HEK293 (cell line): Measurements from ENCODE around the gene HGS.

ENCODE experiments used
- CTCF ChIA-PET: fragments of 350-600 bp; formaldehyde crosslinking; extraction: SDS; loops from one replicate; lab custom pipeline; 2021; ENCODE audit warnings: antibody characterized with exemption; lab: Yijun Ruan, JAX
- POLR2A ChIA-PET: fragments of 300-600 bp; formaldehyde crosslinking; extraction: SDS; loops from one replicate; lab custom pipeline; 2020; ENCODE audit warnings: antibody characterized with exemption, inconsistent platforms; lab: Yijun Ruan, JAX
- H3K27ac ChIP-seq: fragments of 200-500 bp; sonication (Bioruptor generic); 2 replicates; pipeline ENCODE4 v1.5.1; 2014; ENCODE audit warnings: low read depth, low read length, control low read depth, inconsistent platforms; ENCODE audit errors: extremely low read depth
- H3K36me3 ChIP-seq, 2 experiments: fragments of 200-500 bp in 1 of 2; sonication (Bioruptor generic) in 1 of 2; 1 replicate in 1 of 2; 2 replicates in 1 of 2; pipeline ENCODE4 v1.5.1; 2014 to 2017; ENCODE audit warnings: inconsistent platforms in 2 of 2, low read length in 2 of 2; ENCODE audit not compliant: control insufficient read depth in 2 of 2, insufficient read depth in 1 of 2
- H3K4me1 ChIP-seq: fragments of 200-500 bp; sonication (Bioruptor generic); 2 replicates; pipeline ENCODE4 v1.5.1; 2014; ENCODE audit warnings: mild to moderate bottlenecking, low read length, inconsistent platforms; ENCODE audit not compliant: control insufficient read depth, insufficient read depth
- H3K4me3 ChIP-seq: 2 replicates; pipeline ENCODE4 v1.5.1; 2011; ENCODE audit warnings: low read depth, mild to moderate bottlenecking, control low read depth, low read length, moderate library complexity
- H3K9me3 ChIP-seq: fragments of 200-500 bp; sonication (Bioruptor generic); 2 replicates; pipeline ENCODE4 v1.5.1; 2014; ENCODE audit warnings: low read depth, low read length, inconsistent platforms; ENCODE audit not compliant: control insufficient read depth, insufficient read depth
- BCL11B ChIP-seq: fragments of 450-650 bp; formaldehyde crosslinking; IDR thresholded peaks from 2 replicates; pipeline ENCODE4 v1.5.1; 2016; ENCODE audit warnings: low read depth, missing biosample characterization, missing genetic modification characterization
- FEZF1 ChIP-seq: fragments of 450-650 bp; formaldehyde crosslinking; IDR thresholded peaks from 2 replicates; pipeline ENCODE4 v1.5.1; 2016; ENCODE audit warnings: missing biosample characterization, missing genetic modification characterization
- GLI4 ChIP-seq: fragments of 450-650 bp; formaldehyde crosslinking; IDR thresholded peaks from 2 replicates; pipeline ENCODE4 v1.5.1; 2016; ENCODE audit warnings: missing biosample characterization, missing genetic modification characterization
- KLF10 ChIP-seq: fragments of 450-650 bp; IDR thresholded peaks from 2 replicates; pipeline ENCODE4 v1.5.1; 2018; ENCODE audit warnings: missing biosample characterization, mild to moderate bottlenecking, missing genetic modification characterization
- KLF17 ChIP-seq: fragments of 450-650 bp; formaldehyde crosslinking; IDR thresholded peaks from 2 replicates; pipeline ENCODE4 v1.5.1; 2016; ENCODE audit warnings: missing biosample characterization, missing genetic modification characterization
- OVOL3 ChIP-seq: fragments of 450-650 bp; formaldehyde crosslinking; IDR thresholded peaks from 2 replicates; pipeline ENCODE4 v1.5.1; 2016; ENCODE audit warnings: missing biosample characterization, missing genetic modification characterization
- PATZ1 ChIP-seq: fragments of 450-650 bp; formaldehyde crosslinking; IDR thresholded peaks from 2 replicates; pipeline ENCODE4 v1.5.1; 2016; ENCODE audit warnings: missing biosample characterization, missing genetic modification characterization
- PRDM6 ChIP-seq: fragments of 450-650 bp; formaldehyde crosslinking; IDR thresholded peaks from 2 replicates; pipeline ENCODE4 v1.5.1; 2017; ENCODE audit warnings: missing biosample characterization, missing genetic modification characterization
- SALL2 ChIP-seq: fragments of 450-650 bp; formaldehyde crosslinking; IDR thresholded peaks from 2 replicates; pipeline ENCODE4 v1.5.0; 2017; ENCODE audit warnings: missing biosample characterization, mild to moderate bottlenecking, missing genetic modification characterization, borderline replicate concordance
- SCRT1 ChIP-seq: fragments of 450-650 bp; formaldehyde crosslinking; IDR thresholded peaks from 2 replicates; pipeline ENCODE4 v1.5.1; 2016; ENCODE audit warnings: missing biosample characterization, missing genetic modification characterization, borderline replicate concordance
- SCRT2 ChIP-seq: fragments of 450-650 bp; formaldehyde crosslinking; IDR thresholded peaks from 2 replicates; pipeline ENCODE4 v1.5.1; 2016; ENCODE audit warnings: missing biosample characterization, missing genetic modification characterization
- SP3 ChIP-seq: fragments of 450-650 bp; formaldehyde crosslinking; IDR thresholded peaks from 2 replicates; pipeline ENCODE4 v1.5.1; 2016; ENCODE audit warnings: missing biosample characterization, missing genetic modification characterization
- TCF7L2 ChIP-seq: IDR thresholded peaks from 2 replicates; pipeline ENCODE4 v1.6.1; 2011; ENCODE audit warnings: low read depth, mild to moderate bottlenecking, inconsistent platforms, low read length, moderate library complexity, borderline replicate concordance
- ZBTB11 ChIP-seq: fragments of 450-650 bp; formaldehyde crosslinking; conservative IDR thresholded peaks from 2 replicates; pipeline ENCODE4 v1.5.1; 2016; ENCODE audit warnings: low read depth, missing biosample characterization, missing genetic modification characterization
- ZBTB17 ChIP-seq: fragments of 450-650 bp; formaldehyde crosslinking; IDR thresholded peaks from 2 replicates; pipeline ENCODE4 v1.5.1; 2016; ENCODE audit warnings: missing biosample characterization, missing genetic modification characterization
- ZBTB44 ChIP-seq: fragments of 450-650 bp; IDR thresholded peaks from 2 replicates; pipeline ENCODE4 v1.5.1; 2018; ENCODE audit warnings: missing biosample characterization, mild to moderate bottlenecking, missing genetic modification characterization
- ZBTB48 ChIP-seq: fragments of 450-650 bp; formaldehyde crosslinking; IDR thresholded peaks from 2 replicates; pipeline ENCODE4 v1.5.1; 2016; ENCODE audit warnings: missing biosample characterization, missing genetic modification characterization
- ZNF140 ChIP-seq: fragments of 450-650 bp; formaldehyde crosslinking; IDR thresholded peaks from 2 replicates; pipeline ENCODE4 v1.5.1; 2016; ENCODE audit warnings: missing biosample characterization, missing genetic modification characterization
- ZNF202 ChIP-seq: fragments of 450-650 bp; formaldehyde crosslinking; IDR thresholded peaks from 2 replicates; pipeline ENCODE4 v1.5.1; 2016; ENCODE audit warnings: missing biosample characterization, missing genetic modification characterization, borderline replicate concordance
- ZNF324 ChIP-seq: fragments of 450-650 bp; formaldehyde crosslinking; IDR thresholded peaks from 2 replicates; pipeline ENCODE4 v1.5.1; 2016; ENCODE audit warnings: missing biosample characterization, missing genetic modification characterization
- ZNF558 ChIP-seq: fragments of 450-650 bp; formaldehyde crosslinking; IDR thresholded peaks from 2 replicates; pipeline ENCODE4 v1.5.1; 2016; ENCODE audit warnings: missing biosample characterization, missing genetic modification characterization
- ZNF585B ChIP-seq: fragments of 450-650 bp; formaldehyde crosslinking; IDR thresholded peaks from 2 replicates; pipeline ENCODE4 v1.5.1; 2016; ENCODE audit warnings: missing biosample characterization, missing genetic modification characterization
- ZNF654 ChIP-seq: fragments of 450-650 bp; formaldehyde crosslinking; IDR thresholded peaks from 2 replicates; pipeline ENCODE4 v1.5.1; 2016; ENCODE audit warnings: low read depth, missing biosample characterization, missing genetic modification characterization
- ZNF677 ChIP-seq: fragments of 450-650 bp; IDR thresholded peaks from 2 replicates; pipeline ENCODE4 v1.5.0; 2018; ENCODE audit warnings: missing biosample characterization, mild to moderate bottlenecking, missing genetic modification characterization, moderate library complexity
- ZSCAN30 ChIP-seq: fragments of 450-650 bp; IDR thresholded peaks from 2 replicates; pipeline ENCODE4 v1.5.1; 2018; ENCODE audit warnings: missing biosample characterization, mild to moderate bottlenecking, missing genetic modification characterization, moderate library complexity
- ZXDB ChIP-seq: fragments of 450-650 bp; formaldehyde crosslinking; IDR thresholded peaks from 2 replicates; pipeline ENCODE4 v1.5.1; 2016; ENCODE audit warnings: missing biosample characterization, missing genetic modification characterization

HGS gene

GRCh38 chr17:81711814-81712467, 28.1 kb downstream of the HGS start, which contains the start of gene SLC25A10 (continued):
- TF ChIP-seq SCRT2 (tag by site-specific recombination) (peak; percentile 83), SP3 (tag by site-specific recombination) (peak; percentile 33; the same call in 1 of the 2 replicates), BCL11B (tag by site-specific recombination) (peak; percentile 94; the same call in 1 of the 2 replicates), KLF10 (tag by site-specific recombination) (peak; percentile 68), SCRT1 (tag by site-specific recombination) (peak; percentile 86; the same call in 1 of the 2 replicates), KLF17 (tag by site-specific recombination) (0 out of 2 replicates have a peak, but pooled peaks have one; percentile 38), ZNF677 (tag by site-specific recombination) (peak; percentile 45; the same call in 1 of the 2 replicates), ZNF202 (no peak), ZXDB (tag by site-specific recombination) (peak; percentile 75; the same call in 1 of the 2 replicates)
- TF ChIP-seq, all 188 proteins: peak for 48

GRCh38 chr17:81712468-81713003, 28.7 kb downstream of the HGS start:
- peaks cover 9% of the 10 kb centered on the region; the same call in 1 of the 2 replicates for H3K4me1 ChIP-seq
- CTCF ChIA-PET = interaction anchor here (1.0 to 2.6 kb wide), 4 partner anchors 19 to 147 kb away, joined by 3 to 13 read pairs (median 4); no protein-coding TSS in a partner anchor
- H3K9me3 ChIP-seq = no peaks in the 10 kb centered on the region
- POLR2A ChIA-PET = interaction anchor here (1.0 to 6.4 kb wide), 6 partner anchors 10 to 318 kb away, joined by 3 to 55 read pairs (median 7); partner anchors contain the start of genes ARL16, BAHCC1, HGS and MRPL12
- H3K27ac ChIP-seq = peak overlapping the region; percentile 87
- H3K36me3 ChIP-seq = peaks cover 0 to 57% of the 10 kb centered on the region in 2 experiments; a peak in 1 of 3 replicates
- H3K4me3 ChIP-seq = peak overlapping the region; percentile 73
- TF ChIP-seq ZBTB11 (tag by site-specific recombination) (no peak), ZNF654 (tag by site-specific recombination) (no peak), ZSCAN30 (tag by site-specific recombination) (peak; percentile 53), PATZ1 (no peak; the same call in none of the 2 replicates), ZBTB48 (no peak), ZNF140 (no peak), ZBTB17 (tag by site-specific recombination) (peak; percentile 20; the same call in 1 of the 2 replicates), ZNF558 (tag by site-specific recombination) (no peak), ZBTB44 (tag by site-specific recombination) (no peak), ZNF324 (tag by site-specific recombination) (no peak), SALL2 (tag by site-specific recombination) (no peak), OVOL3 (tag by site-specific recombination) (no peak), GLI4 (tag by site-specific recombination) (no peak), TCF7L2 (peak; percentile 88), FEZF1 (no peak), PRDM6 (tag by site-specific recombination) (no peak), ZNF585B (tag by site-specific recombination) (no peak)
